ACC112 (cell line): ENCODE measurements around the gene SLC22A3.

Experiments used
- H2AFZ ChIP-seq: fragments of 200-600 bp; sonication (generic); one replicate; pipeline ENCODE4 v1.6.0; 2017; ENCODE audit warnings: antibody characterized with exemption, low read length; ENCODE audit not compliant: unreplicated experiment
- H3K27ac ChIP-seq: fragments of 200-600 bp; sonication (generic); 2 replicates; pipeline ENCODE4 v1.5.1; 2014; ENCODE audit warnings: low read depth, mild to moderate bottlenecking, antibody characterized with exemption, low read length, moderate library complexity
- H3K27me3 ChIP-seq: fragments of 200-600 bp; sonication (generic); 2 replicates; pipeline ENCODE4 v1.6.1; 2014; ENCODE audit warnings: mild to moderate bottlenecking, antibody characterized with exemption, low read length, moderate library complexity, mixed read lengths; ENCODE audit not compliant: insufficient read depth
- H3K36me3 ChIP-seq: fragments of 200-600 bp; sonication (generic); 2 replicates; pipeline ENCODE4 v1.6.1; 2016; ENCODE audit warnings: mild to moderate bottlenecking, antibody characterized with exemption, low read length, moderate library complexity, mixed read lengths; ENCODE audit not compliant: insufficient read depth
- H3K4me1 ChIP-seq: fragments of 200-600 bp; sonication (generic); one replicate; pipeline ENCODE4 v1.6.1; 2016; ENCODE audit warnings: low read length, mixed read lengths; ENCODE audit not compliant: insufficient read depth, unreplicated experiment, control insufficient read depth
- H3K4me3 ChIP-seq: fragments of 200-600 bp; sonication (generic); 2 replicates; pipeline ENCODE4 v1.5.1; 2014; ENCODE audit warnings: mild to moderate bottlenecking, low read depth, low read length
- H3K79me2 ChIP-seq: fragments of 200-600 bp; sonication (generic); one replicate; pipeline ENCODE4 v1.6.0; 2016; ENCODE audit warnings: low read length; ENCODE audit not compliant: control insufficient read depth, unreplicated experiment, insufficient read depth

SLC22A3 gene

GRCh38 chr6:160417146-160417545 is 69.0 kb downstream of the SLC22A3 start:
- no peak overlapping the region for H3K27ac ChIP-seq

GRCh38 chr6:160417550-160417949 is 69.4 kb downstream of the SLC22A3 start:
- Histone ChIP-seq H3K27ac (no peak overlapping the region), H3K79me2 (no peaks in the 10 kb centered on the region), H3K36me3 (no peaks in the 10 kb centered on the region), H3K27me3 (peaks cover 3% of the 10 kb centered on the region), H2AFZ (no peak overlapping the region), H3K4me3 (no peak overlapping the region), H3K4me1 (peaks cover 4% of the 10 kb centered on the region)

More at GRCh38 chr6:160417146-160417545, 69.0 kb downstream of the SLC22A3 start:
- H3K4me1 ChIP-seq = peaks cover 4% of the 10 kb centered on the region
- H3K4me3 ChIP-seq = no peak overlapping the region
- no peaks in the 10 kb centered on the region for H3K36me3 ChIP-seq
- H3K79me2 ChIP-seq = no peaks in the 10 kb centered on the region
- H3K27me3 ChIP-seq = peaks cover 3% of the 10 kb centered on the region
- H2AFZ ChIP-seq = no peak overlapping the region

GRCh38 chr6:160418370-160418769 is 70.2 kb downstream of the SLC22A3 start:
- H2AFZ ChIP-seq = no peak overlapping the region
- H3K27me3 ChIP-seq = no peaks in the 10 kb centered on the region; the same call in none of the 2 replicates
- H3K36me3 ChIP-seq = no peaks in the 10 kb centered on the region
- no peak overlapping the region for H3K4me3 ChIP-seq
- no peaks in the 10 kb centered on the region for H3K79me2 ChIP-seq
- H3K4me1 ChIP-seq = peaks cover 4% of the 10 kb centered on the region
- no peak overlapping the region for H3K27ac ChIP-seq

GRCh38 chr6:160419488-160419887 is 71.3 kb downstream of the SLC22A3 start:
- H3K4me1 ChIP-seq = peaks cover 4% of the 10 kb centered on the region
- H3K27me3 ChIP-seq = no peaks in the 10 kb centered on the region; the same call in 1 of the 2 replicates
- no peak overlapping the region for H3K27ac ChIP-seq
- H3K79me2 ChIP-seq = no peaks in the 10 kb centered on the region
- no peaks in the 10 kb centered on the region for H3K36me3 ChIP-seq
- H3K4me3 ChIP-seq = no peak overlapping the region
- no peak overlapping the region for H2AFZ ChIP-seq

GRCh38 chr6:160420253-160420968 is 72.2 kb downstream of the SLC22A3 start:
- Histone ChIP-seq H3K4me3 (no peak overlapping the region), H3K27me3 (no peaks in the 10 kb centered on the region; the same call in 1 of the 2 replicates), H3K79me2 (no peaks in the 10 kb centered on the region), H3K4me1 (peaks cover 4% of the 10 kb centered on the region), H2AFZ (no peak overlapping the region), H3K36me3 (no peaks in the 10 kb centered on the region), H3K27ac (no peak overlapping the region)

- Histone ChIP-seq H3K79me2 (no peaks in the 10 kb centered on the region), H2AFZ (no peak overlapping the region), H3K4me3 (no peak overlapping the region), H3K36me3 (no peaks in the 10 kb centered on the region), H3K4me1 (peaks cover 4% of the 10 kb centered on the region), H3K27me3 (no peaks in the 10 kb centered on the region; the same call in 1 of the 2 replicates), H3K27ac (no peak overlapping the region)
Observed at GRCh38 chr6:160420969-160421556, 72.9 kb downstream of the SLC22A3 start.

GRCh38 chr6:160421854-160422253 is 73.7 kb downstream of the SLC22A3 start:
- no peaks in the 10 kb centered on the region for H3K36me3 ChIP-seq
- peaks cover 5% of the 10 kb centered on the region for H3K4me1 ChIP-seq
- H3K79me2 ChIP-seq = no peaks in the 10 kb centered on the region
- no peak overlapping the region for H3K4me3 ChIP-seq
- H3K27me3 ChIP-seq = no peaks in the 10 kb centered on the region; the same call in 1 of the 2 replicates
- H2AFZ ChIP-seq = no peak overlapping the region
- H3K27ac ChIP-seq = no peak overlapping the region

- H3K27ac ChIP-seq = no peak overlapping the region
- no peak overlapping the region for H3K4me3 ChIP-seq
- H3K79me2 ChIP-seq = no peaks in the 10 kb centered on the region
- peaks cover 24% of the 10 kb centered on the region for H3K4me1 ChIP-seq
- H3K27me3 ChIP-seq = no peaks in the 10 kb centered on the region
- H3K36me3 ChIP-seq = no peaks in the 10 kb centered on the region
- H2AFZ ChIP-seq = no peak overlapping the region
Observed at GRCh38 chr6:160424256-160424655, 76.1 kb downstream of the SLC22A3 start.

GRCh38 chr6:160426136-160426535 is 78.0 kb downstream of the SLC22A3 start:
- Histone ChIP-seq H2AFZ (no peak overlapping the region), H3K4me3 (no peak overlapping the region), H3K27ac (no peak overlapping the region), H3K79me2 (no peaks in the 10 kb centered on the region), H3K4me1 (peaks cover 34% of the 10 kb centered on the region), H3K36me3 (no peaks in the 10 kb centered on the region), H3K27me3 (no peaks in the 10 kb centered on the region)

GRCh38 chr6:160427312-160428068 is 79.3 kb downstream of the SLC22A3 start:
- no peaks in the 10 kb centered on the region for H3K79me2 ChIP-seq
- H3K27me3 ChIP-seq = no peaks in the 10 kb centered on the region
- H3K36me3 ChIP-seq = no peaks in the 10 kb centered on the region
- H3K4me1 ChIP-seq = peaks cover 44% of the 10 kb centered on the region
- no peak overlapping the region for H2AFZ ChIP-seq
- H3K27ac ChIP-seq = 0 out of 2 replicates have a peak overlapping the region, but pooled peaks have one; percentile 17
- H3K4me3 ChIP-seq = no peak overlapping the region
